Activated T-helper 17 cell treated with anti-CD3 and anti-CD28 coated beads, Interleukin-2, amount 50 U/mL, for 72 hours (primary cell): Measurements from ENCODE around the gene ADORA1. TPM values are rescaled to one million over a fixed set of nuclear protein-coding genes. Genes with fewer than 3 reads are reported as not detected.

Experiments used
- ATAC-seq: fragments of 150-1000 bp; cut with Tn5 transposase; replicated peaks from 2 replicates; pipeline ENCODE4 v1.10.0; 2021; ENCODE audit warnings: mild to moderate bottlenecking, moderate library complexity
- H3K27ac Mint-ChIP-seq: one replicate; pipeline ENCODE4 v1.8.0; 2022; ENCODE audit warnings: mixed read lengths
- H3K27me3 Mint-ChIP-seq: one replicate; pipeline ENCODE4 v1.8.0; 2022; ENCODE audit warnings: mixed read lengths
- H3K36me3 Mint-ChIP-seq: one replicate; pipeline ENCODE4 v1.8.0; 2022; ENCODE audit warnings: low read depth, mild to moderate bottlenecking, mixed read lengths
- H3K4me1 Mint-ChIP-seq: one replicate; pipeline ENCODE4 v1.8.0; 2022; ENCODE audit warnings: mixed read lengths
- H3K4me3 Mint-ChIP-seq: one replicate; pipeline ENCODE4 v1.8.0; 2022; ENCODE audit warnings: mild to moderate bottlenecking, mixed read lengths
- H3K9me3 Mint-ChIP-seq: one replicate; pipeline ENCODE4 v1.8.0; 2022; ENCODE audit warnings: mixed read lengths
- total RNA-seq, 2 donors: library from RNA; stranded (reverse); gene quantifications; one replicate each; pipeline ENCODE4 v1.2.3, GENCODE V29; 2022

ADORA1 gene
- total RNA-seq, 2 donors from 2014 or later, result not detected

DNA sequence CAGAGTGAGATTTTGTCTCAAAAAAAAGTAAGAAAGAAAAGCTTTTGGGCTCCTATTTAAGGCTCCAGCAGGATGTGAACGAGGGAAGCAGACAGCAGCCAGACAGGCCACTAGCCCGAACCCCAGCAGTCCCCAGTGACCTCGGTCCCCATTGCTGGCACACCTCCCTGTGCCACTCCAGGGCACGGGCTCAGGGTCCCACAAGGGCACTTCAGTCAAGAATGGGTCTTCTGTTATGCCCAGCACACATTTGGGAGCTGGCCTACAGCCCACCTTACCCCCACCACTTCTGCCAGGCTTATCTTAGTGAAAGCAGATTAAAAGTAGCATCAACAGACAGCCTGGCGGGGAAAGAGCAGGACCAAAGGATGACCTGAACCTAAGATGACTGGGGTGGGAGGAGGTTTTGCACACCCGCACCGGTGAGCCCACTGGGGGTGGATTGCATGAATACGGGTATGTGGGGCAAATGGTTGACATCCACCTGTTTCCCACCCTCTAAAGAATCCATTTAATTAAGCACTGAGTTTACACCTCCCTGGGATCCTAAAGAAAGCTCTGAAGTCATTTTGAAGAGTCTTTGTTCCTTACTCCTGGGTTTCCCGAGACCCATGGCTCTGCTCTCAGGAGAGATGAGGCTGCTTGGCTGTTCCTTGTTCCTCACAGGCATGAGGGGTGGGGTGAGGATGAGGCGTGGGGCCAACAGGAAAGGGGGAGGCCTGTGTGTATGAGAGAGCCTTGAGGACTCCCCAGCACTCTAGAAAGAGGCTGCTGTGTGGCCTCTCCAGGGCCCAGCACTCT, 54.3 kb downstream of the ADORA1 start:
- no peaks in the 10 kb centered on the region for H3K4me1 Mint-ChIP-seq
- no peak for ATAC-seq
- H3K36me3 Mint-ChIP-seq, result no peaks in the 10 kb centered on the region
- peaks cover 10% of the 10 kb centered on the region for H3K27me3 Mint-ChIP-seq
- H3K4me3 Mint-ChIP-seq, result no peak overlapping the region
- no peaks in the 10 kb centered on the region for H3K9me3 Mint-ChIP-seq
- H3K27ac Mint-ChIP-seq, result no peak overlapping the region

DNA sequence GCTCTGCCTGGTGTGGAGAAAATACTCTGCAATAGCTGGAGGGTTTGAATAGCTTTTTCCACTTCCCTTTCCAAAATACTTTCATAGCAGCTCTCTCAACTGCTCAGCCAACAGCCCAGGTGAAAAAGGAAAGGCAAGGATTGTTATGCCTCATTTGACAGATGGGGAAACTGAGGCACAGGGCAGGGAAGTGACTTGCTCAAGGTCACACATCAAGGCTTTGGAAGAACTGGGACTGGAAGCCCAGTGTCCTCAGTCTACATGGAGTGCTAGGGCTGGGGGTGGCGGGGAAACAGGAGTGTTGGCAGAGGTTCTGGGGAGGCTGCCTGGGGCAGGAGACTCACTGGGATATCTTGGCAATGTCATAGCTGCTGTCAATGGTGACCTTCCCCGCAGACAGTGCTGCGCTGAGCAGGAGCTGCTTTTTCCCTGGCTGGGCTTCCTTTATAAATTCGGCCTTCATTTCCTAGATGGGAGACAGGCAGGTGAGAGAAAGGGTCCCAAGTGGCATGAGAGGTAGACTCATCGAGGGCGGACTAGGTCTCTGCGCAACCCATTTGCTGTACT, 54.9 kb downstream of the ADORA1 start:
- Mint-ChIP-seq H3K27me3 (peaks cover 10% of the 10 kb centered on the region), H3K36me3 (no peaks in the 10 kb centered on the region), H3K27ac (no peak overlapping the region), H3K4me3 (no peak overlapping the region), H3K4me1 (no peaks in the 10 kb centered on the region), H3K9me3 (no peaks in the 10 kb centered on the region)
- ATAC-seq, result no peak

DNA sequence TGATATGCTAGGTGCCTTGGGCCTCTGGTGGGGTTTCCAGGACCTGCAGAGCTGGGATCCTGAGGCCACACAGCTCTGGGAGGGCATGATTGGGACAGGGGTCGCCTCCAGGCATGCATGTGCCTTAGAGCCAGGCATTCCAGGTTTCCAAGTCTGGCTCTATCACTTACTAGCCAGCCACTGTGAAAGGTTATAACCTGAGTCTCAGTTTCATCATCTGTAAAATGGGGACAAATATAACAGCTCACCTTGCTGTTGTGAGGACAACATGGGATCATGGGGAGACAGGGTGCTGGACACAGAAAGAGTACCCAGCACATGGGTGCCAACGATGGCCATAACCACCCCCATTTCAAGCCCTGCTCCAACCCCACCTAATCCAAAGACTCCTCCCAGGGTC, 56.3 kb downstream of the ADORA1 start:
- no peak overlapping the region for H3K4me3 Mint-ChIP-seq
- H3K4me1 Mint-ChIP-seq, result no peaks in the 10 kb centered on the region
- no peak for ATAC-seq
- H3K27me3 Mint-ChIP-seq, result peaks cover 8% of the 10 kb centered on the region
- H3K27ac Mint-ChIP-seq, result no peak overlapping the region
- no peaks in the 10 kb centered on the region for H3K9me3 Mint-ChIP-seq
- H3K36me3 Mint-ChIP-seq, result no peaks in the 10 kb centered on the region

DNA sequence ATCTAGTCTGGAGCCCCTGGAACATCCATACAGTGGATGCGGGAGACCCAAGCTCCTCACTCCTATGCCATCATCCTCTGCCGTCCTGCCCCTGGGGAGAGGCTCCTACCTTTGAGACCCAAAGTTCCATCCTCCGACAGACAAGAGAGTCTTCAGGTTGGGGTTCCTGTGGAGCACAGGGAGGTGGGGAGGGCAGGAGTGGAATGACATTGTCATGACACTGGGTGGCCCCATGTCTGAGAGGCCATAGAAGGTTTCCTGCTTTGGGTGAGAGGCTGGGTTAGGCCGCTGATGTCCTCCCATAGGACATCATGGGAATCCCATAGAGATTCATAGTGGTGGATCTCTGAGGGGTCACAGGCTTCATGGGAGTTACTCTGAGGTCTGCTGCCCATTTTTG, 56.9 kb downstream of the ADORA1 start:
- H3K27ac Mint-ChIP-seq, result no peak overlapping the region
- H3K4me1 Mint-ChIP-seq, result no peaks in the 10 kb centered on the region
- no peak overlapping the region for H3K4me3 Mint-ChIP-seq
- no peaks in the 10 kb centered on the region for H3K36me3 Mint-ChIP-seq
- no peak for ATAC-seq
- H3K27me3 Mint-ChIP-seq, result peaks cover 7% of the 10 kb centered on the region
- no peaks in the 10 kb centered on the region for H3K9me3 Mint-ChIP-seq

DNA sequence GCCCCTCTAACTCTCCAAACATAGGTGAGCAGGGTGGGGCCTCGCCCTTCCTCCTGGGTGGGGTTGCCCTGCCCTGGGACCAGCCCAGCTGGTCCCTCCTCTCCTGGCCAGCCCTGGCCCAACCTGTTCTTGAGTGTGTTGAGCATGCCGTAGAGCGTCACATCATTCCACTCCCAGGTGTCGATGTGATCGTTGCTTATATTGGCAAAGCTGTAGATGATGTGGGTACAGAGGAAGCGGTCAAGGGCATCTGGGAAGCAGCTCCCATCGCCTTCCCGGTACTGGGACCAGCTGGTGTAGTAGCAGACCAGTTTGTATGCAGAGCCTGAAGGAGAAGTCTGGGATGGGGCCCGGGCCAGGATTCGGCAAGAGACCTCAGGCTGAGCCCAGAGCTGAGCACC, 57.5 kb downstream of the ADORA1 start:
- H3K9me3 Mint-ChIP-seq, result no peaks in the 10 kb centered on the region
- no peak overlapping the region for H3K4me3 Mint-ChIP-seq
- H3K27ac Mint-ChIP-seq, result no peak overlapping the region
- peaks cover 9% of the 10 kb centered on the region for H3K27me3 Mint-ChIP-seq
- H3K36me3 Mint-ChIP-seq, result no peaks in the 10 kb centered on the region
- no peaks in the 10 kb centered on the region for H3K4me1 Mint-ChIP-seq
- no peak for ATAC-seq

DNA sequence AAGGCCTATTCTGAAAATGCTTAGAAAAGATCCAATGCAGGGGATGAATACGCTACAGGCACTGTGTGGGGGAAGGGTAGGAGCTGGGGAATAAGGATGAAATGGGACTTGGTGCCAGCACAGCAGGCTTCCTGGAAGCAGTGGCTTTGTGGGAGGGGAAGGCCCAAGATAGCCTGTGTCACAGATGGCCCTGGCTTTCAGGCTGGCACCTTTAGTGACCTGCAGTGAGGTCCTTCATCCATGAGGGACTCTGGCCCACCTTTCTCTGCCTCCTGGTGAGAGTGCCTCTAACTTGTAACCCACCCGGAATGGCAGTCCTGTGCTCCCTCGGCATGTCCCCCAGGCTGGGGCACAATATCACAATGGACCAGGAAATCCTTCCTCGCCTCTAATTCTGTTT, 58.1 kb downstream of the ADORA1 start:
- H3K36me3 Mint-ChIP-seq, result no peaks in the 10 kb centered on the region
- H3K4me3 Mint-ChIP-seq, result no peak overlapping the region
- no peaks in the 10 kb centered on the region for H3K4me1 Mint-ChIP-seq
- no peak for ATAC-seq
- peaks cover 9% of the 10 kb centered on the region for H3K27me3 Mint-ChIP-seq
- H3K9me3 Mint-ChIP-seq, result no peaks in the 10 kb centered on the region
- H3K27ac Mint-ChIP-seq, result no peak overlapping the region

DNA sequence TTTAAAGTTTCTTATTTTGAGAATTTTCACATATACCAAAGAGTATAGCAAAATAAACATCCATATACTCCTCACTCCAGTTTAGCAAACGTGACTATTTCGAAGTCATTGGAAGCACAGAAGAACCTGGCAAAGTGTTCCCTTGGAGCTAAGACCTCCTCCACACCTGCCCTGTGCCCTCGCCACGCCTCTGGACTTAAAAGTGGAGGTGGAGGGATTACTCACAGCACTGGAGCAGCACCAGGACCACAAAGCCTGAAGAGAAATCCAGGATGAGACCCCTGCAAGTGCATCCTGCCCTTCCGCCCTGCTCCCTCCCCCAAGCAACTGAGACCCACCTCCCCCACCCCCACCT, 58.5 kb downstream of the ADORA1 start:
- no peak overlapping the region for H3K4me3 Mint-ChIP-seq
- H3K36me3 Mint-ChIP-seq, result no peaks in the 10 kb centered on the region
- H3K4me1 Mint-ChIP-seq, result no peaks in the 10 kb centered on the region

DNA sequence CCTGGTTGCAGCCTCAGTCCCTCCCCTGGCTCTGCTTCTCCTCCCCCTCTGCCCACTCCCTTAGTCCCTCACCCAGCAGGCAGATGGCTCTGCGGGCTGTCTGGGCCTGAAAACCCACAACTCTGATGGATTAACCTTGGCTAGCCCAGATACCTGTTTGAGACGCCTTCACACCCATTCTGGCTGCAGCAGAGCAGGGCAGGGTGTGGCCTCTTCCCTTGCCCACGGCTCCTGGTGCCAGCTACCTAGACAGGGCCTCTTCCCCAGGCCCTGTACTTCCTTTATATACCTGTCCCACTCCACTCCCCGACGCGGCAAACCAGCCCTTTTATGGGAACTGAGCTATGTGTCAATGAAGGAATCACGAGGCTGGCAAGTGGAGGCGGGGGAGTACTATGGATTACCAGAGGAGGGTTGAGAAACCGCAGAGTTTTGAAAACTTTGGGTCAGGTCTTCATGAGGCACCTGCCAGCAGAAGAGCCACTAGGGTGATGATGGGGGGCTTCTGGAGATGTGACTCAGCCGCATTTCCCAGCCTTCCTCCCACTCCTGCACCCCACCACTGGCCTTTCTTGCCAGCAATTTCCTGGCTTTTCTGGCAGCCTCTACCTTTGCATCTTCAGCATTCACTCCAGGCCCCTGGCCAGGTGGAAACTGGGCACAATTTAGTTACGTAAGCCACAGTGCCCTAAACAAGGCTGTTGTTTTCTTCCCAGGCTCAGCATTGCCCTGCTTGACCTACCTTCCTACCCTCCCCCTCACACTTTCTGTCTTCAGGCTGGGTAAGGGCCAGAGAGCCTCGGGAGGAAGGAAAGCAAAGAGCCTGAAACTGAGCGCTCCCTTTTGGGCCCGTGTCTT, 59.1 kb downstream of the ADORA1 start, which contains the start of gene CHI3L1:
TSS of gene CHI3L1 (minus strand) at position 259 of the 858 bp plus-strand sequence. CDS start at position 178, 81 bp downstream.
- no peak within 1 kb of the TSS for H3K27ac Mint-ChIP-seq
- H3K4me1 Mint-ChIP-seq, result no peaks in the 10 kb centered on the region
- H3K36me3 Mint-ChIP-seq, result no peaks in the 10 kb centered on the region
- no peaks in the 10 kb centered on the region for H3K9me3 Mint-ChIP-seq
- ATAC-seq, result no peak
- H3K4me3 Mint-ChIP-seq, result no peak within 1 kb of the TSS
- peaks cover 10% of the 10 kb centered on the region for H3K27me3 Mint-ChIP-seq

More for the DNA sequence above, 58.5 kb downstream of the ADORA1 start:
- no peak for ATAC-seq
- Mint-ChIP-seq H3K27ac (no peak overlapping the region), H3K27me3 (peaks cover 6% of the 10 kb centered on the region), H3K9me3 (no peaks in the 10 kb centered on the region)

DNA sequence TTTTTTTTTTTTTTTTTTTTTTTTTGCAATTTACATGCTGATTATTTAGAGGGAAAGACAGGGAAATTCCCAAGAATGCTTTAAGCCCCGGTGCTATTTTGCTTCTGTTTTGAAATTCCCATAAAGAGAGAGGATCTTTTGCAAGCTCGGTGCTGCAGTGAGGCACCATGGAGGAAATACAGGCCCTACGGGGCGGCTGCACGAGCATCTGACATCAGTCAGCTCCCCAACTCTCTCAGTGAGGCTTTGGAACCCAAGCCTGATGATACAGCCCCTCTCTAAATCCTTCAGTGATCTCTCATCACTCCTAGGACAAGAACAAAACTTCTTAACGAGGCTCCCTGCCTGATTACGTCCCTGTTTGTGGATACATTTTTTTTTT, 59.8 kb downstream of the ADORA1 start:
- no peaks in the 10 kb centered on the region for H3K4me1 Mint-ChIP-seq
- ATAC-seq, result no peak
- no peaks in the 10 kb centered on the region for H3K36me3 Mint-ChIP-seq
- H3K4me3 Mint-ChIP-seq, result no peak overlapping the region
- H3K27ac Mint-ChIP-seq, result no peak overlapping the region
- peaks cover 10% of the 10 kb centered on the region for H3K27me3 Mint-ChIP-seq
- no peaks in the 10 kb centered on the region for H3K9me3 Mint-ChIP-seq

DNA sequence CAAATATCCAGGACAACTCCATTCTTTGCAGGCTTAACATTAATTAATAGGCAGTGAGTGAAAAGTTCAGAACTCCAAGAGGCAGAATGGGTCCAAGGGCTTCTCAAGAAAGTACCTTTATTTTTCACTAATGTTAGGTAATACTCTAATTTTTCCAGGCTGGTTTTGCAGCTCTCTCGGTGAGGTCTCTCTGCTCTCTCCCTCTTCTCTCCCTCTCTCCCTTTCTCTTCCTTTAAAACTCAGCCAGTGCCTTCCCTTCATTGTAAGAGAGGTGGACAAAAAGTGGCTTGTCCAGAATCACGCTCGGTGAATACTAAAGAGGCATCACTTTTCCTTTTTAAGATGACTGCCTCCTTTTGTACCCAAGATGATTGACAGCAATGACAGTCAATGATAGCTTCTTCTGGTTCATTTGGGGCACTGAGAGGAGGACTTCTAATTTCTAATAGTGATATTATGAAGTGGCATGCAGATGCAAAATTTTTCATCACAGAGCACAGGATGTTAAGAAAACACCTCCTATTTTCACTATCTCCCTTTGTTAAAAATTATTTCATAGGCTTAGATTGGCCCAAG, 60.3 kb downstream of the ADORA1 start:
- Mint-ChIP-seq H3K4me3 (no peak overlapping the region), H3K4me1 (no peaks in the 10 kb centered on the region), H3K27me3 (peaks cover 10% of the 10 kb centered on the region), H3K27ac (no peak overlapping the region), H3K36me3 (no peaks in the 10 kb centered on the region), H3K9me3 (no peaks in the 10 kb centered on the region)
- ATAC-seq, result no peak

DNA sequence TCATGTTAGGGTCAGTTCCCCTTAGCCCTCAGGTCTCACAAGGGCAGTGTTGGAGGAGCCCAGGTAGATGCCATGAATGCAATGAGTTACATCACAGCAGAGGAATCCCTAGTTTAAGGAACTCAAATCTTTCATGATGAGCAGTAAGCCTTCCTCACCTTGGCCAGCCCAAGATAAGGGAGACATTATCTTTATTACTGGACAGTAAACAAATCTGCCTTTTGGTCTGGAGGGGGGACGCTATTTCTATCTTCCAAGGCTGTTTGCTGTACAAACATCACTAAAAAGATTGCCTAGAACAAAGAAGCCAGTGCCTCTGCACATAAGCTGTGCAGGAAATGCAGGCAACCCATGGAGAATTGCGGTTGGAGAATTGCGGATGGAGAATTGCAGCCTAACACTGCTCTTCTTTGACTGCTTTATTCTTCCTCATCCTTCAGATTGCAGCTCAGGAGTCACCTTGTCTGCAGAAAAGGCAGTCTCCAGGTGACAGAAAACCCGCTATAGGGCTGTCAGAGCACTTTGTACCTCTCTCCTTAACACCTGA, 61.2 kb downstream of the ADORA1 start:
- H3K9me3 Mint-ChIP-seq, result no peaks in the 10 kb centered on the region
- no peak overlapping the region for H3K27ac Mint-ChIP-seq
- peaks cover 7% of the 10 kb centered on the region for H3K27me3 Mint-ChIP-seq
- ATAC-seq, result no peak
- H3K4me3 Mint-ChIP-seq, result no peak overlapping the region
- H3K36me3 Mint-ChIP-seq, result no peaks in the 10 kb centered on the region
- no peaks in the 10 kb centered on the region for H3K4me1 Mint-ChIP-seq

DNA sequence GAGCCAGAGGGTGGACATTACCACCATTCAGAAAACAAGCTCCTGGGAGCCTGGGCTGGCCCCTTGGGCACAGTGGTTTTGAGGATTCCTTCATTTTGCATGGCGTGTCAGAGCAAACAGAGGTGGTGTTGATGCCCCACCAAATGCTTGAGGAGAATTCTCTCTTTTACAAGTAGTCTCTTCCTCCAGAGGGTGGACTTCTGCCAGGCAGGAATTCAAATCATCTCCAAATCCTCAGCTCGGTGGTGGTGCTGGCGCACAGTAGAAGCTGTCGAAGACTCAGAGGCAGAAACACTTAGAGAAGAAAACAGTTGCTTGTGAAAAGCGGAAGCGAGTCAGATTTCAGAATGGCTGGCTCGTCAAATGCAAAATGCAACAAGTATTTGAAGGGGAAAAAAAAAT, 62.4 kb downstream of the ADORA1 start:
- no peaks in the 10 kb centered on the region for H3K4me1 Mint-ChIP-seq

DNA sequence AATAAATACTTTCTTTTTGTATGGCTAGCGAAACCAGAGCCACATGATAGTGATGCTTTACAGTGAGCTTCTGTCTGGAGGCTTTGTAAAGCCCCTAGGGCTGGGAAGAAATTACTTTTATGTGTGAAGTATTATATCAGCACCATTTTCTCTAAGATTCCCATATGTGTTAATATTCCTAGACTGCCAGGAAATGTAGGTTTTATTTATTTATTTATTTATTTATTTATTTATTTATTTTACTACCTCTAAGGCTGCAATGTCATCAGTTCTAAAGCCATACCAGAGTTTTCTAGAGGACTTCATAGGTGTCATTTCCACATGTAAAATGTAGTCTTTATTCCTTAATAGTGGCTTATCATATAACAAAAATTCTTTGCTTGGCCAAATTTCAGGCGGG, 63.4 kb downstream of the ADORA1 start:
- Mint-ChIP-seq H3K4me1 (no peaks in the 10 kb centered on the region), H3K4me3 (no peak overlapping the region), H3K36me3 (no peaks in the 10 kb centered on the region), H3K27ac (no peak overlapping the region), H3K27me3 (peaks cover 11% of the 10 kb centered on the region), H3K9me3 (no peaks in the 10 kb centered on the region)
- no peak for ATAC-seq

More for the DNA sequence above, 62.4 kb downstream of the ADORA1 start:
- ATAC-seq, result no peak
- Mint-ChIP-seq H3K4me3 (no peak overlapping the region), H3K9me3 (no peaks in the 10 kb centered on the region), H3K27me3 (peaks cover 7% of the 10 kb centered on the region), H3K36me3 (no peaks in the 10 kb centered on the region), H3K27ac (no peak overlapping the region)

DNA sequence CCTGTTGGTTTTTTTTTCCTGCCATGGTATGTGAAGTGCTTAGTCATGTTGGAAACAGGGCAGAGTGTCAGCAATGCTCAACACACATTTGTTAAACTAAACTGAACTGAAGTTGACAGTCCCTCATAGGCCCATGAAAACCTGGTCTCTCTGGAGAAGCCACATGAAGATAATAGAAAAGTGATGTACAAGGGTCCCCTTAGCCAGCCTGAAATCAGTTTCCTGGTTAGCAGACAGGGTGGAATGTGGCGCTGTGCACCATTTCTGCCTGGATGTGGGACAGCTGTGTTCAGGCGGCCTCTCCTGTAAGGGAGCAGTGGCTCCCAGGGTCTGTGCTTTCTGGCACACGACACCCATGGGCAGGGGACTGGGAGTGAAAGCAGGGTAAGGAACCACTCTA, 68.8 kb downstream of the ADORA1 start:
- Mint-ChIP-seq H3K9me3 (no peaks in the 10 kb centered on the region), H3K27me3 (peaks cover 31% of the 10 kb centered on the region), H3K4me1 (no peaks in the 10 kb centered on the region), H3K4me3 (no peak overlapping the region), H3K36me3 (no peaks in the 10 kb centered on the region), H3K27ac (no peak overlapping the region)
- no peak for ATAC-seq
